H1 (cell line): ENCODE data around the gene ZNF212. TPM values are rescaled to one million over a fixed set of nuclear protein-coding genes. Genes with fewer than 3 reads are reported as not detected.

Source experiments
- CTCF ChIA-PET: fragments of 300-600 bp; sonication (Branson Sonifier 250); formaldehyde crosslinking; loops from one replicate; lab custom pipeline; 2021; ENCODE audit not compliant: partially characterized antibody; lab: Charles Lee
- POLR2A ChIA-PET: fragments of 300-600 bp; sonication (Branson Sonifier 250); formaldehyde crosslinking; loops from one replicate; lab custom pipeline; 2021; ENCODE audit warnings: inconsistent platforms; ENCODE audit not compliant: partially characterized antibody; lab: Charles Lee
- DNase-seq, 2 experiments: peaks; one replicate each; pipeline versions ENCODE4 v3.0.0 to v3.0.0-alpha.2; 2010 to 2022; ENCODE audit warnings: low spot score in 2 of 2, low read depth in 1 of 2, mixed read lengths in 1 of 2
- FAIRE-seq: peaks from 2 replicates; lab custom pipeline; 2011; peaks lifted over from hg19 to GRCh38; lab: Jason Lieb, UNC
- H2AFZ ChIP-seq: 2 replicates; pipeline ENCODE4 v1.8.1; 2012; ENCODE audit warnings: low read length, inconsistent platforms
- H2AK5ac ChIP-seq: 2 replicates; pipeline ENCODE4 v1.6.1; 2013; ENCODE audit warnings: low read depth, low read length
- H2BK120ac ChIP-seq: replicated peaks from 2 replicates; pipeline ENCODE3; 2013; ENCODE audit warnings: low read depth, low read length, inconsistent platforms
- H2BK12ac ChIP-seq: 2 replicates; pipeline ENCODE4 v1.6.1; 2013; ENCODE audit warnings: low read depth, low read length
- H2BK15ac ChIP-seq: 2 replicates; pipeline ENCODE4 v1.6.1; 2013; ENCODE audit warnings: low read length
- H2BK20ac ChIP-seq: 2 replicates; pipeline ENCODE4 v1.6.1; 2013; ENCODE audit warnings: low read length
- H2BK5ac ChIP-seq: 2 replicates; pipeline ENCODE4 v1.6.1; 2013; ENCODE audit warnings: low read depth, low read length
- H3K14ac ChIP-seq: 2 replicates; pipeline ENCODE4 v1.6.1; 2013; ENCODE audit warnings: inconsistent platforms; ENCODE audit not compliant: insufficient read length
- H3K18ac ChIP-seq: 2 replicates; pipeline ENCODE4 v1.6.1; 2013; ENCODE audit warnings: low read length; ENCODE audit errors: extremely low read depth
- H3K23ac ChIP-seq: 2 replicates; pipeline ENCODE4 v1.6.1; 2013; ENCODE audit warnings: inconsistent platforms; ENCODE audit not compliant: insufficient read length
- H3K23me2 ChIP-seq: 2 replicates; pipeline ENCODE4 v1.6.1; 2013; ENCODE audit warnings: low read depth, low read length
- H3K27ac ChIP-seq: 2 replicates; pipeline ENCODE4 v1.6.1; 2011; ENCODE audit warnings: low read depth, low read length, inconsistent platforms
- H3K27me3 ChIP-seq, 4 experiments: replicated peaks in 1 of 4; 1 replicate in 1 of 4; 2 replicates in 3 of 4; pipeline versions ENCODE4 v1.6.1 to v1.8.1; 2011 to 2013; ENCODE audit warnings: low read length in 3 of 4, mild to moderate bottlenecking in 3 of 4, inconsistent platforms in 2 of 4, mixed read lengths in 2 of 4, moderate library complexity in 1 of 4; ENCODE audit not compliant: control insufficient read depth in 3 of 4, insufficient read depth in 3 of 4; ENCODE audit errors: extremely low read depth in 1 of 4
- H3K36me3 ChIP-seq, 4 experiments: 2 replicates each; pipeline versions ENCODE4 v1.6.1 to v1.8.1; 2011 to 2013; ENCODE audit warnings: mild to moderate bottlenecking in 4 of 4, low read length in 3 of 4, moderate library complexity in 2 of 4, control low read depth in 1 of 4, inconsistent platforms in 1 of 4; ENCODE audit not compliant: insufficient read depth in 4 of 4, control insufficient read depth in 2 of 4
- H3K4ac ChIP-seq: replicated peaks from 2 replicates; pipeline ENCODE3; 2013; ENCODE audit warnings: low read length, low read depth, mixed read lengths, inconsistent platforms; ENCODE audit not compliant: insufficient read length
- H3K4me1 ChIP-seq, 4 experiments: replicated peaks in 1 of 4; 1 replicate in 1 of 4; 2 replicates in 3 of 4; pipeline versions ENCODE4 v1.6.1 to v1.8.1; 2011 to 2013; ENCODE audit warnings: low read length in 3 of 4, inconsistent platforms in 2 of 4, mixed read lengths in 1 of 4; ENCODE audit not compliant: insufficient read depth in 4 of 4, control insufficient read depth in 3 of 4
- H3K4me2 ChIP-seq, 2 experiments: 2 replicates each; pipeline versions ENCODE4 v1.6.1 to v1.8.1; 2011 to 2013; ENCODE audit warnings: low read depth in 2 of 2, low read length in 2 of 2, control low read depth in 1 of 2, inconsistent platforms in 1 of 2, mild to moderate bottlenecking in 1 of 2; ENCODE audit not compliant: insufficient read depth in 1 of 2
- H3K4me3 ChIP-seq, 4 experiments: fragments of 200-600, 300-600 bp in 1 of 4; sonication (generic), shearing (Covaris generic), sonication (Bioruptor Twin) in 1 of 4; 2 replicates each; pipeline versions ENCODE4 v1.5.1 to v1.8.1; 2011 to 2016; ENCODE audit warnings: low read length in 4 of 4, low read depth in 3 of 4, control low read depth in 2 of 4, inconsistent platforms in 2 of 4, mild to moderate bottlenecking in 2 of 4, mixed read lengths in 1 of 4, moderate library complexity in 1 of 4; ENCODE audit not compliant: insufficient read depth in 2 of 4; ENCODE audit errors: extremely low read depth in 1 of 4
- H3K56ac ChIP-seq: replicated peaks from 2 replicates; pipeline ENCODE3; 2013; ENCODE audit warnings: low read depth, mild to moderate bottlenecking, mixed read lengths, low read length, inconsistent platforms; ENCODE audit not compliant: insufficient read length
- H3K79me1 ChIP-seq: 2 replicates; pipeline ENCODE4 v1.6.1; 2013; ENCODE audit warnings: low read depth, low read length, control low read depth
- H3K79me2 ChIP-seq, 2 experiments: 2 replicates each; pipeline versions ENCODE4 v1.6.1 to v1.8.1; 2012 to 2013; ENCODE audit warnings: low read length in 2 of 2, mild to moderate bottlenecking in 2 of 2, inconsistent platforms in 1 of 2; ENCODE audit not compliant: insufficient read depth in 2 of 2, control insufficient read depth in 1 of 2
- H3K9ac ChIP-seq, 4 experiments: replicated peaks in 1 of 4; 1 replicate in 1 of 4; 2 replicates in 3 of 4; pipeline versions ENCODE4 v1.6.1 to v1.8.1; 2011 to 2013; ENCODE audit warnings: low read depth in 3 of 4, low read length in 3 of 4, control low read depth in 2 of 4, mild to moderate bottlenecking in 2 of 4, moderate library complexity in 2 of 4, inconsistent platforms in 1 of 4; ENCODE audit errors: extremely low read depth in 1 of 4
- H3K9me3 ChIP-seq, 2 experiments: 2 replicates each; pipeline versions ENCODE4 v1.6.1 to v1.8.1; 2012 to 2013; ENCODE audit warnings: mild to moderate bottlenecking in 2 of 2, moderate library complexity in 2 of 2, control low read depth in 1 of 2, inconsistent platforms in 1 of 2, low read depth in 1 of 2, low read length in 1 of 2, mixed read lengths in 1 of 2; ENCODE audit not compliant: insufficient read depth in 2 of 2
- H4K20me1 ChIP-seq, 2 experiments: replicated peaks in 1 of 2; 2 replicates each; pipeline versions ENCODE3 to v1.8.1; 2011 to 2013; ENCODE audit warnings: inconsistent platforms in 2 of 2, low read length in 2 of 2, mild to moderate bottlenecking in 1 of 2; ENCODE audit not compliant: insufficient read depth in 2 of 2, control insufficient read depth in 1 of 2
- H4K5ac ChIP-seq: 2 replicates; pipeline ENCODE4 v1.6.1; 2013; ENCODE audit warnings: low read length, low read depth, mixed read lengths, inconsistent platforms; ENCODE audit not compliant: insufficient read length
- H4K8ac ChIP-seq: 2 replicates; pipeline ENCODE4 v1.8.0; 2013; ENCODE audit warnings: mild to moderate bottlenecking, moderate library complexity, low read length, inconsistent platforms; ENCODE audit not compliant: insufficient read depth; ENCODE audit errors: extremely low read depth
- H4K91ac ChIP-seq: replicated peaks from 2 replicates; pipeline ENCODE3; 2013; ENCODE audit warnings: low read length, mixed read lengths, inconsistent platforms; ENCODE audit not compliant: insufficient read length
- CREB1 ChIP-seq: IDR thresholded peaks from 2 replicates; pipeline ENCODE4 v1.6.1; 2012; ENCODE audit warnings: inconsistent platforms
- EP300 ChIP-seq, 2 experiments: IDR thresholded peaks; 1 replicate in 1 of 2; 2 replicates in 1 of 2; pipeline ENCODE4 v1.6.1; 2011 to 2012; ENCODE audit warnings: low read depth in 2 of 2, low read length in 2 of 2, mild to moderate bottlenecking in 2 of 2, borderline replicate concordance in 1 of 2, inconsistent platforms in 1 of 2, moderate library complexity in 1 of 2
- POLR2A ChIP-seq, 2 experiments: IDR thresholded peaks; 1 replicate in 1 of 2; 2 replicates in 1 of 2; pipeline ENCODE4 v1.6.1; 2011; ENCODE audit warnings: low read depth in 2 of 2, low read length in 2 of 2, mild to moderate bottlenecking in 2 of 2; ENCODE audit errors: control extremely low read depth in 1 of 2
- SIX5 ChIP-seq: IDR thresholded peaks from 2 replicates; pipeline ENCODE4 v1.6.1; 2011; ENCODE audit warnings: mild to moderate bottlenecking, low read depth, low read length
- TAF1 ChIP-seq: IDR thresholded peaks from 2 replicates; pipeline ENCODE4 v1.6.1; 2011; ENCODE audit warnings: mild to moderate bottlenecking, low read depth, low read length
- TEAD4 ChIP-seq: IDR thresholded peaks from 2 replicates; pipeline ENCODE4 v1.6.1; 2012; ENCODE audit warnings: low read depth, low read length, inconsistent platforms, mixed read lengths
- WGBS, 2 experiments: shearing (Covaris generic) in 1 of 2; methylation state at CpG; one replicate each; pipeline versions ENCODE4 v1.1.6 to v1.1.7; 2013 to 2015; ENCODE audit warnings: low lambda C conversion rate in 2 of 2, mixed read lengths in 2 of 2, inconsistent platforms in 1 of 2, low coverage in 1 of 2, missing lambda C conversion rate in 1 of 2; ENCODE audit not compliant: insufficient replicate concordance in 2 of 2, insufficient coverage in 1 of 2, insufficient read length in 1 of 2; ENCODE audit errors: extremely low coverage in 1 of 2, missing lambda C conversion rate in 1 of 2; 5-methylcytosine and 5-hydroxymethylcytosine counted together
- polyA plus RNA-seq, 7 experiments: library from polyadenylated mRNA; depleted of rRNA in 3 of 7; stranded (reverse) in 5 of 7; unstranded in 2 of 7; fragments of >200 nt in 5 of 7; fragments of 200-250 nt in 2 of 7; gene quantifications; 1 replicate in 5 of 7; 2 replicates in 1 of 7; 4 replicates in 1 of 7; pipeline versions ENCODE4 v1.2.1 to v1.2.3, GENCODE V29; 2011 to 2013; ENCODE audit warnings: missing spikeins in 2 of 7, mixed read lengths in 2 of 7
- total RNA-seq: library from RNA; stranded (reverse); fragmentation: NEBNext Ultra II Directional; extraction: Animal tissue kit (Norgen Biotek cat#: 25700); gene quantifications from 2 replicates; pipeline ENCODE4 v1.2.1, GENCODE V29; 2021

The ZNF212 gene
- total and polyA plus RNA-seq, 2 of the 8 experiments (the other 6 are each of a cell fraction or from before 2014, with no cell fraction given): 6.7 to 19.3 TPM

DNA sequence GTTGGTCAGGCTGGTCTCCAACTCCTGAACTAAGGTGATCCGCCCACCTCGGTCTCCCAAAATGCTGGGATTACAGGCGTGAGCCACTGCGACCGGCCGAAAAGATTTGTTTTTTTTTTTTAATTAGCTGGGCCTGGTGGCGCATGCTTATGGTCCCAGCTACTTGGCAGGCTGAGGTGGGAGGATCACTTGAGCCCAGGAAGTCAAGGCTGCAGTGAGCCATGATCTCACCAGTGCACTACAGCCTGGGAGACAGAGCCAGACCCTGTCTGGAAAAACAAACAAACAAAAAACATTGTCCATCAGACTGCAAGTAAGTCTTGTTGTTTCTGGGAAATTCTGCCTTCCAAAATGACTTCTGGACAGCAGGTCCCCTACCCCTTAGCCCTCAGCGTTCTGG lies 16.3 kb upstream of the ZNF212 start:
- Histone ChIP-seq H2AK5ac (no peak overlapping the region), H3K23ac (no peak overlapping the region), H2BK120ac (no peak overlapping the region), H3K27ac (no peak overlapping the region), H3K36me3 (peaks cover 0 to 35% (median 9%) of the 10 kb centered on the region in 4 experiments; a peak in 6 of 8 replicates), H3K18ac (no peak overlapping the region), H3K27me3 (no peaks in the 10 kb centered on the region), H3K4ac (no peak overlapping the region), H3K9me3 (no peaks in the 10 kb centered on the region), H3K4me2 (no peak overlapping the region), H3K14ac (no peak overlapping the region), H2BK20ac (no peak overlapping the region), H3K4me3 (no peak overlapping the region)
- WGBS, 2 experiments: 92% methylated on average over 8 of the region's 8 CpGs; no CpG with 5 or more reads in 1 of the 2 experiments
- CTCF ChIA-PET: interaction anchor here (0.9 to 1.0 kb wide), 2 partner anchors 13 to 18 kb away, joined by 3 read pairs; no protein-coding TSS in a partner anchor
- no peak for FAIRE-seq
- no peak for TF ChIP-seq CREB1
- TF ChIP-seq POLR2A (IDR thresholded peaks at IDR 0.05; ENCODE audit: control extremely low read depth in 1 of 2, low read depth in 2 of 2, low read length in 2 of 2): no peak
- no peak for TF ChIP-seq TEAD4
- no peak for TF ChIP-seq EP300 (IDR thresholded peaks at IDR 0.05; ENCODE audit: borderline replicate concordance in 1 of 2, low read depth in 2 of 2, low read length in 2 of 2)
- TF ChIP-seq TAF1: no peak
- no peak for TF ChIP-seq SIX5
- TF ChIP-seq, all 59 proteins: peak for 0
- H2BK15ac ChIP-seq: no peak overlapping the region
- no peak overlapping the region for H4K91ac ChIP-seq
- H4K20me1 ChIP-seq: peaks cover 0 to 10% of the 10 kb centered on the region in 2 experiments
- no peaks in the 10 kb centered on the region; a peak in 1 of 7 replicates for H3K4me1 ChIP-seq
- DNase-seq: no peak
- H3K9ac ChIP-seq: no peak overlapping the region
- no peak overlapping the region for H4K8ac ChIP-seq
- H2AFZ ChIP-seq: no peak overlapping the region
- no peak overlapping the region for H2BK12ac ChIP-seq
- H3K23me2 ChIP-seq: no peaks in the 10 kb centered on the region
- H3K79me2 ChIP-seq: no peaks in the 10 kb centered on the region
- POLR2A ChIA-PET: interaction anchor here (0.6 kb wide), 1 partner anchor 101 kb away, joined by 4 read pairs; no protein-coding TSS in a partner anchor
- H3K79me1 ChIP-seq: peaks cover 2% of the 10 kb centered on the region; the same call in 1 of the 2 replicates
- no peak overlapping the region for H3K56ac ChIP-seq
- H4K5ac ChIP-seq: no peak overlapping the region
- no peak overlapping the region for H2BK5ac ChIP-seq
